ENCODE measurements around the gene LSR. TPM values are rescaled to one million over a fixed set of nuclear protein-coding genes. Genes with fewer than 3 reads are reported as not detected.

Gene LSR
- 48.9 to 54.7 TPM (median 51.9 TPM) in 3 replicates for total RNA-seq

DNA sequence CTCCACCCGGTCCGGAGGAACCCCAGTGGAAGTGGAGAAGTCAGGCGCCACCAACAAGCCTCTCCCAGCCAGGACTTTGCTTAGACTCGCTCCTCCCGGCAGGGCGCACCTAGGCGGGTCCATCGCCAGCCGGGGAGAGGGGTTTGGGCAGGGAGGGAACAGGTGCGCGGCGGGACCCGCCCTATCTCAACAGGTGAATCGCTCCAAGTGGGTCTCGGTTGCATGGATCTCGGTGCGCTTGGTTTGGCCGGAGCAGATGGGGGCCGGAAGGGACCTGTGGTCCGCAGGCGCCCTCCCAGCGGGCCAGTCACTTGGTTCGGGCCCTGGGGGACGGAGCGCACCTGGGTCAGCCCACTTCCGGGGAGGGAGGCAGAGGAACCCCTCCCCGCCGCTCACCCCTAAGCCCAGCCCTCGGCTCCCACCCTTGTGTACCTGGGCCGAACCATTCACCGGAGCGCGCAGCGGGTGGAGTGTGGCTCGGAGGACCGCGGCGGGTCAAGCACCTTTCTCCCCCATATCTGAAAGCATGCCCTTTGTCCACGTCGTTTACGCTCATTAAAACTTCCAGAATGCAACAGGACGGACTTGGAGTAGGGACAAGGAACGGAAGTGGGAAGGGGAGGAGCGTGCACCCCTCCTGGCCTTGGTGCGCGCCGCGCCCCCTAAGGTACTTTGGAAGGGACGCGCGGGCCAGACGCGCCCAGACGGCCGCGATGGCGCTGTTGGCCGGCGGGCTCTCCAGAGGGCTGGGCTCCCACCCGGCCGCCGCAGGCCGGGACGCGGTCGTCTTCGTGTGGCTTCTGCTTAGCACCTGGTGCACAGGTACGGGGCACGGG lies at the start of gene LSR:
TSS of gene LSR (plus strand) at position 693 of the 836 bp plus-strand sequence. CDS start at position 714, 21 bp downstream.
- H3K36me3 Mint-ChIP-seq: peaks cover 5% of the 10 kb centered on the region
- peaks cover 62% of the 10 kb centered on the region for H3K27me3 Mint-ChIP-seq (ENCODE audit: low read depth)
- H3K4me3 Mint-ChIP-seq: peak within 1 kb of the TSS; percentile 95
- no peak for TF ChIP-seq CTCF (IDR thresholded peaks at IDR 0.05; ENCODE audit: unreplicated experiment)
- H3K4me1 Mint-ChIP-seq: peaks cover 25% of the 10 kb centered on the region
- peak; percentile 74 to 83 for DNase-seq (ENCODE audit: low spot score in 2 of 2, unreplicated experiment in 2 of 2)
- peaks cover 23% of the 10 kb centered on the region for H3K9me3 Mint-ChIP-seq
- peak within 1 kb of the TSS; percentile 100 for H3K27ac Mint-ChIP-seq

GRCh38 chr19:35199481-35199880 lies 49.3 kb upstream of the LSR start:
- no peak for TF ChIP-seq CTCF (IDR thresholded peaks at IDR 0.05; ENCODE audit: unreplicated experiment)
- H3K4me1 Mint-ChIP-seq: no peaks in the 10 kb centered on the region
- no peaks in the 10 kb centered on the region for H3K36me3 Mint-ChIP-seq
- no peak for DNase-seq (ENCODE audit: low spot score in 2 of 2, unreplicated experiment in 2 of 2)
- no peaks in the 10 kb centered on the region for H3K9me3 Mint-ChIP-seq
- H3K27ac Mint-ChIP-seq: no peak overlapping the region
- H3K4me3 Mint-ChIP-seq: no peak overlapping the region
- peaks cover 17% of the 10 kb centered on the region for H3K27me3 Mint-ChIP-seq (ENCODE audit: low read depth)

DNA sequence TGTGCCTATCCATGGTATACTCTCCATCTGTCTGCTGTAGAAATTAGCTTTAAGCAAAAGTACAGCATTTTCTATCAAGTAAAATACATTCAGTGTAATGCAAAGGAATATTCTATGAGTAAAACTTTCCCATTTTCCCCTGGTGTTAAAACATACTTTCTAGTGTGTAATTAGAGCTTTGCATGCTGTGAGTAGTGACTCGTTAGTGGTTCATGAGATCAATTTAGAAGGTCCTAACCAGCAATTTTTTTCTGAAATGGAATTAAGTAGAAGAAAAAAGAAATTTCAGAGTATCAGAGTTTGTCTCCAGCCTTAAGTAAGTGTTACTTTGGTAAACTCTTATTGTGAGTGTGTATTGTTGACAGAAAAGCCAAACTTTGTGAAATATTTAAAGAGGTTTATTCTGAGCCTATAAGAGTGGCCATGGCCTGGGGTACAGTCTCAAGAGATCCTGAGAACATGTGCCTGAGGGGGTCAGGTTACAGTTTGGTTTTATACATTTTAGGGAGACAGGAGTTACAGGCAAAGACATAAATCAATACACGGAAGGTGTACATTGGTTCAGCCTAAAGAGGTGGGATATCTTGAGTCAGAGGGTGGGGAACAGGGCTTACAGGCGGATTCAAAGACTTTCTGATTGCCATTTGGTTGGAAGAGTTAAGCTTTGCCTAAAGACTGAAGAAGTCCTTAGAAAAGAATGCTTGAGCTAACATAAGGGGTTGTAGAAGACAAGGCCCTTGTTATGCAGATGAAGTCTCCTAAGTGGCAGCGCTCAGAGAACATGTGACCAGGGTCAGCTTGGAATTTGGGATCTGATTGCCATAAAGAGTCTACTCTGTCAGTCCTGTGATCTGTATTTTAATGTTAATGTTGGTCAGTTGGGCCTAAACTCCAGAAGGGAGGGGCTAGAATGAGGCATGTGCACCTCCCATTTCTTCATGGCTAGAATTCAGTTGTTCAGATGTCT lies 45.8 kb upstream of the LSR start:
- H3K9me3 Mint-ChIP-seq: no peaks in the 10 kb centered on the region
- no peak overlapping the region for H3K27ac Mint-ChIP-seq
- DNase-seq (ENCODE audit: low spot score in 2 of 2, unreplicated experiment in 2 of 2): no peak
- no peaks in the 10 kb centered on the region for H3K4me1 Mint-ChIP-seq
- no peak for TF ChIP-seq CTCF (IDR thresholded peaks at IDR 0.05; ENCODE audit: unreplicated experiment)
- no peaks in the 10 kb centered on the region for H3K36me3 Mint-ChIP-seq
- H3K27me3 Mint-ChIP-seq (ENCODE audit: low read depth): peaks cover 14% of the 10 kb centered on the region
- no peak overlapping the region for H3K4me3 Mint-ChIP-seq

GRCh38 chr19:35204799-35205732 lies 43.7 kb upstream of the LSR start:
- no peak for DNase-seq (ENCODE audit: low spot score in 2 of 2, unreplicated experiment in 2 of 2)
- no peak overlapping the region for H3K27ac Mint-ChIP-seq
- no peak overlapping the region for H3K4me3 Mint-ChIP-seq

More at GRCh38 chr19:35204799-35205732, 43.7 kb upstream of the LSR start:
- peaks cover 4% of the 10 kb centered on the region for H3K27me3 Mint-ChIP-seq (ENCODE audit: low read depth)
- no peak for TF ChIP-seq CTCF (IDR thresholded peaks at IDR 0.05; ENCODE audit: unreplicated experiment)
- no peaks in the 10 kb centered on the region for H3K36me3 Mint-ChIP-seq
- no peaks in the 10 kb centered on the region for H3K4me1 Mint-ChIP-seq
- H3K9me3 Mint-ChIP-seq: no peaks in the 10 kb centered on the region
